NB4 (cell line): Measurements from ENCODE around the gene ARHGEF35.
"Not testable (repeated sequence)": the region's sequence is repeated elsewhere in the genome, so short reads cannot be mapped to it uniquely, and the experiment has no call there.

Experiments used
- DNase-seq: peaks from one replicate; pipeline ENCODE4 v3.0.0; 2010; ENCODE audit warnings: low read depth
- H3K4me3 ChIP-seq: one replicate; pipeline ENCODE4 v1.5.1; 2011; ENCODE audit warnings: mild to moderate bottlenecking, low read depth, low read length, moderate library complexity
- CTCF ChIP-seq: IDR thresholded peaks from one replicate; pipeline ENCODE4 v1.5.1; 2012; ENCODE audit warnings: low read depth, low read length
- MYC ChIP-seq: IDR thresholded peaks from 2 replicates; pipeline ENCODE4 v1.6.1; 2011; ENCODE audit warnings: low read depth, low read length
- POLR2A ChIP-seq: IDR thresholded peaks from 2 replicates; pipeline ENCODE4 v1.6.1; 2011; ENCODE audit warnings: mild to moderate bottlenecking; ENCODE audit not compliant: insufficient read length; ENCODE audit errors: extremely low read depth
- TF ChIP-seq, protein P1 (sequence below): IDR thresholded peaks from 2 replicates; pipeline ENCODE4 v1.6.1; 2011; ENCODE audit warnings: low read depth, low read length

The ARHGEF35 gene

DNA sequence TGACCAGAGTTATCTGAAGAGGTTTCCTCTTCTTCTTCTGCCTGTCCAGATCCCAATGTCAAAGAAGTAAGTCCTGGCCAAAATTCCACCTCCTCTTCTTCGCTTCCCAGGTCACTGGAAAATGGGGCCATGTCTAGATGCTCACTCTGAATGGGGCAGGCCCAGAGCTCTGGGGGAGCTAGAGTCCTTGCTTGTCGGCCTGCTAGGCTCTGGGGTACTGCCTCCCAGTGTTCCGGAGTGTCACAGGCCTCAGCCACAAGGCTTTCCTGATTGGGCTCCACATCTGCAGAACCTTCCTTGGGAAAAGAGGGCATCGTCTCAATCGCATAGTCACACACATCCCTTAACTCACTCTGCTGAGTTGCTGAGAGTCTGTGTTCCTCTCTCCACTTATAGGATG lies 7.8 kb downstream of the ARHGEF35 start:
- H3K4me3 ChIP-seq, DNase-seq: not testable (repeated sequence)

DNA sequence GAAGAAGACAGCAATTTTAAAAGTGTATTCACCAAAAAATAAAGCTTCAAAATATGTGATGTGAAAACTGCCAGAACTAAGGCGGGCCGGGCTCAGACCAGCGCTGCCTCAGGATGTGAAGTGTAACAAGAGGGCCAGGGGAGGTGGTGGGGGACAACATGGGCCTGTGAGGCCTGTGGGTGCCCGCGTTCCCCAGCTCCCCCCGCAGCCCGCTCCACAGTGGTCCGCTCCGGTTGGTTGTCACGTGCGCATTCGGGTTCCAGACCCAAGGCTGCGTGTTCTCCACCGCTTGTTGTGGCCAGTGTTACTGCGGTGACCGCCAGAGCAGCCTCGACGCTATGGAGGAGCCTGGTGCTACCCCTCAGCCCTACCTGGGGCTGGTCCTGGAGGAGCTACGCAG lies 12.5 kb downstream of the ARHGEF35 start, which contains the start of gene CTAGE4:
CTAGE4 (plus strand) TSS at position 301 of the 400 bp plus-strand sequence; CDS start at position 339, 38 bp downstream.
- not testable (repeated sequence) for DNase-seq, H3K4me3 ChIP-seq

DNA sequence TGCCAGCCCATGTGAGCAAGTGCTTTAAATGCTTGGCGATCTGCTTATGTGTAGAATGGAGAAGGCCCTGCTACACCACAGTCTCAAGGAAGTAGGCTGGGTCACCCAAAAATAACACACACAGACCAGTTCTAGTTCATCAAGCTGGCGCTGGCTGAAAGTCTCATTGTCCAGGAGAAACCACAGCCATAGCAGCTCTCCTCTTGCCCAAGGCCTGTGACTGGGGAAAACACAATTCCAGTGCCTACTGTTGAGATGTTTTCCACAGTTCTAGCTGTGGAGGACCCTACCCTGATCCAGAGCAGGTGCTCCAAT lies 16.5 kb downstream of the ARHGEF35 start:
- H3K4me3 ChIP-seq, DNase-seq: not testable (repeated sequence)

DNA sequence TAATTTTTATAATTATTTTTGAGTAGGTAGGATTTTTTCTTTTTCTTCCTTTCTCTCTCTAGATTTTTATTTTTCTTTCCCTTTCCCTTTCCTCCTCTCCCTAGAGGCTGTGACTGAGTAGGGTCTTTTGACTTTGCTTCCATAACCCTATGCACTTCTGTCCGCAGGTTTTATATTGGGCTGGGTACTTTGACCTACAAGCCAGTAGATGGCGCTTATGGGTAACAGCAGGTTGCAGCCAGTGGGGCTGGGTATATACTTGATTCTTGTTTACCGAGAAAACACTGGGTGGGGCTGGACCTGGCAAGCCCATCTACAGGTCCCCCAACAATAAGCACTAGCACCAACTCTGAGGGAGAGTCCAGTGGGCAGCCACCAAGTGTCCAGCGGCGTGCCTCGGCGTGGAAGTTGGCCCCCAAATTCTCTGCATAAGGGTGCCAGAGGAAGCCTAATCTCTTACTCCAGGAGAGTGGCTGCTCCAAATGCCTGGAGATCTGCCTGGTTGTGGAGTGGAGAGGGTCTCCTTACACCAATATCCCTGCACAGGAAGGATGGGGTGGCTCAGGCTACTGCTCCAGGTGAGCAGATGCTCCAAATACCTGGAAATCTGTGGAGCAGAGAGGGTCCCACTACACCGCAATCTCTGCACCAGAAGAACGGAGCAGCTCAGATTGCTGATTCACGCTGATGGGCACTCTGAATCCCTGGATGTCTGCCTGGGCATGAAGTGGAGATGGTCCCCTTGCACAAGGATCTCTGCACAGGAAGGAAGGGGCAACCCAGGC lies 17.1 kb downstream of the ARHGEF35 start:
- peak; percentile 41 for DNase-seq
- TF ChIP-seq CTCF = peak; percentile 30

DNA sequence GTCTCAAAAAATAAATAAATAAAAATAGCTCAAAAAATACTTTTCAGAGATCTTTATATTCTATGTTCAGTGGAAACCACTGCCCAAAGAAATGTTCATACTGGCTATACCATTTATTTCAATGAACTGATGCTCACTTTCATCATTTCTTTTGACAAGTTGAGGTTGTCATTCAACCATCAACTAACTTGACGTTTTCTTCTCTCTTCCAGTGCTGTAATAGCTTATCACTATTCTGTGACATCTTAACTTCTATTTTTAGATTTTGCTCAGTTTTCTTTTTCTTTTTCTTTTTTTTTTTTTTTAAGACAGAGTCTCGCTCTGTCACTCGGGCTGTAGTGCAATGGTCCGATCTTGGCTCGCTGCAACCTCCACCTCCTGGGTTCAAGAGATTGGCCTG lies 21.0 kb downstream of the ARHGEF35 start:
- TF ChIP-seq MYC (no peak), CTCF (no peak), POLR2A (no peak)
- TF ChIP-seq, protein P1, sequence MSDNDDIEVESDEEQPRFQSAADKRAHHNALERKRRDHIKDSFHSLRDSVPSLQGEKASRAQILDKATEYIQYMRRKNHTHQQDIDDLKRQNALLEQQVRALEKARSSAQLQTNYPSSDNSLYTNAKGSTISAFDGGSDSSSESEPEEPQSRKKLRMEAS = no peak
- DNase-seq = no peak
- H3K4me3 ChIP-seq = no peak overlapping the region

More for the DNA sequence above, 17.1 kb downstream of the ARHGEF35 start:
- not testable (repeated sequence) for H3K4me3 ChIP-seq

- DNase-seq = not testable (repeated sequence)
Measured at GRCh38 chr7:144171594-144172350, 23.9 kb downstream of the ARHGEF35 start.

DNA sequence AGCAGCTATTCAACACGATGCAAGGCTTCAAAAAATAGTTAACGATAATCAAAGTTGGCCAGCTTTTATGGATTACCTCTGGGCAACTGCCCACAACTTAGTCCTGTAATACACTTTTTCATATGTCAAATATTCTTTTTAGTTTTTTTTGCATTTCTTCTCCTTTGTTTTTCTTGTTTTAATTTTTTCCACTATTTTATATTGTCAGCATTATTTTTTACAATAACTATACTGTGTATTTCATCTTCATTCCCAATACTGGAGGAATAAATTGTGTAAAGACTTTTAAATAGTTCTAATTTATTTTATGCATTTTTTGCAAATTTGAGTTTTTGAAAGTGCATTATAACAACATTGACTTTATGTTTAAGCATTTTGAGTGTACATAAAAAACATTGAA lies 30.8 kb downstream of the ARHGEF35 start:
- TF ChIP-seq MYC (no peak), POLR2A (no peak), CTCF (no peak)
- TF ChIP-seq, protein P1 = no peak

More at GRCh38 chr7:144171594-144172350, 23.9 kb downstream of the ARHGEF35 start:
- not testable (repeated sequence) for H3K4me3 ChIP-seq

DNA sequence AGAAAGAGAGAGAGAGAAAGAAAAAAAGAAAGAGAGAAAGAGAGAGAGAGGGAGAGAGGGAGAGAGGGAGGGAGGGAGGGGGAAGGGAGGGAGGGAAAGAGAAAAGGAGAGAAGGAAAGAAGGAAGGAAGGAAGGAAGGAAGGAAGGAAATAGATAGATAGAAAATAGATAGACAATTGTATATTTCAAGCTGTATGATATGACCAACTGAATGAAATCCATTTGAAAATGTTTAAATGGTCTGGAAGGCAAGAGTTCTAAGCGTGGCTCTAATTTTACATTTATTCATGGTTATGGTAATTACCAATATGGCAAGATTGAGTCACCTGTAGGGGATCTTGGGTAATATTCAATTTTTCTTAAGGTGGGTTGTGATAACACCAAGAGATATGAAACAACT lies 36.8 kb downstream of the ARHGEF35 start:
- no peak for DNase-seq
- TF ChIP-seq MYC (no peak), POLR2A (no peak), CTCF (no peak)
- TF ChIP-seq, protein P1 = no peak
- H3K4me3 ChIP-seq = no peak overlapping the region

More for the DNA sequence above, 30.8 kb downstream of the ARHGEF35 start:
- H3K4me3 ChIP-seq = no peak overlapping the region
- DNase-seq = no peak
